Esophagus squamous epithelium (tissue), 4 donors: ENCODE results near the gene TRDMT1.

Experiments
- POLR2A ChIP-seq, 4 donors: fragments of 450-650 bp; IDR thresholded peaks; one replicate each; pipeline ENCODE4 v1.6.1; 2017; ENCODE audit warnings: antibody characterized with exemption in 4 of 4, mild to moderate bottlenecking in 4 of 4, moderate library complexity in 3 of 4
- TF ChIP-seq, protein P1 (sequence below), 6 experiments: fragments of 450-650 bp in 4 of 6; fragments of 200-600 bp in 2 of 6; sonication (generic) in 2 of 6; IDR thresholded peaks; one replicate each; pipeline ENCODE4 v1.5.1; 2016 to 2019; ENCODE audit warnings: antibody characterized with exemption in 6 of 6, mild to moderate bottlenecking in 4 of 6, moderate library complexity in 4 of 6

DNA sequence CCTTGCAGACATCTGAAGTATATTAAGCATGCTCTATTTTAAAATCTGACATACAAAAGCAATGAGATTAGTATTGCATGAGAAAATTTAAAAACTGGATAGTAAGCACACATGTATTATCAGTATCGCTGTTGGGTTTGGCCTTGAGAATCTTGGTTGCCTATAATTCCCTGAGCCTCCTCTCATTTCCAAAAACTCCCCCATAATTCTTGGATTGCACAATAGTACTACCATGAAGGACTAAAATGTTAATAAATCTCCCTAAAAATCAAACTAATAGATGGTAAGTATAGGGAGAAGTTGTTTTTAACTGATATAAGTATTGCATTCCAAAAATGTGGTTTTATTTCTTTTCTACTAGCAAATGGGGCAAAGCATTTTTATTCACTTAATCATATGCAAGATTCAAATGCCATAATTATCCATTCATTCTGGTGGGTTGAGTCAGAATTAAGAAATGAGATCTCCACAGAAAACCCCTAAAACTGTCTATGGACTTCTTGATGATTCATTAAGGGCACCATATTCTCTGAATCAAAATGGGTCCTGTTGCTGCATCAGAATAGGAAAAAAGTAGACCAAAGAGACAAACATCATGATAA lies 16.3 kb upstream of the TRDMT1 start:
- TF ChIP-seq, protein P1, sequence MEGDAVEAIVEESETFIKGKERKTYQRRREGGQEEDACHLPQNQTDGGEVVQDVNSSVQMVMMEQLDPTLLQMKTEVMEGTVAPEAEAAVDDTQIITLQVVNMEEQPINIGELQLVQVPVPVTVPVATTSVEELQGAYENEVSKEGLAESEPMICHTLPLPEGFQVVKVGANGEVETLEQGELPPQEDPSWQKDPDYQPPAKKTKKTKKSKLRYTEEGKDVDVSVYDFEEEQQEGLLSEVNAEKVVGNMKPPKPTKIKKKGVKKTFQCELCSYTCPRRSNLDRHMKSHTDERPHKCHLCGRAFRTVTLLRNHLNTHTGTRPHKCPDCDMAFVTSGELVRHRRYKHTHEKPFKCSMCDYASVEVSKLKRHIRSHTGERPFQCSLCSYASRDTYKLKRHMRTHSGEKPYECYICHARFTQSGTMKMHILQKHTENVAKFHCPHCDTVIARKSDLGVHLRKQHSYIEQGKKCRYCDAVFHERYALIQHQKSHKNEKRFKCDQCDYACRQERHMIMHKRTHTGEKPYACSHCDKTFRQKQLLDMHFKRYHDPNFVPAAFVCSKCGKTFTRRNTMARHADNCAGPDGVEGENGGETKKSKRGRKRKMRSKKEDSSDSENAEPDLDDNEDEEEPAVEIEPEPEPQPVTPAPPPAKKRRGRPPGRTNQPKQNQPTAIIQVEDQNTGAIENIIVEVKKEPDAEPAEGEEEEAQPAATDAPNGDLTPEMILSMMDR (IDR thresholded peaks at IDR 0.05): no peak
- TF ChIP-seq POLR2A (IDR thresholded peaks at IDR 0.05): no peak
